A549 treated with dexamethasone at 1 μM for 4 hours (cell line): ENCODE data around the gene PEX11A. TPM values are rescaled to one million over a fixed set of nuclear protein-coding genes. Genes with fewer than 3 reads are reported as not detected.

Experiments used
- total RNA-seq: library from RNA; stranded (reverse); fragments of 200-300 nt; extraction: Qiagen RNA extraction; gene quantifications from 5 replicates; pipeline ENCODE4 v1.2.3, GENCODE V29; 2022

The PEX11A gene, protein sequence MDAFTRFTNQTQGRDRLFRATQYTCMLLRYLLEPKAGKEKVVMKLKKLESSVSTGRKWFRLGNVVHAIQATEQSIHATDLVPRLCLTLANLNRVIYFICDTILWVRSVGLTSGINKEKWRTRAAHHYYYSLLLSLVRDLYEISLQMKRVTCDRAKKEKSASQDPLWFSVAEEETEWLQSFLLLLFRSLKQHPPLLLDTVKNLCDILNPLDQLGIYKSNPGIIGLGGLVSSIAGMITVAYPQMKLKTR
- total RNA-seq, result 7.4 to 9.9 TPM (median 8.5 TPM) in 5 replicates

DNA sequence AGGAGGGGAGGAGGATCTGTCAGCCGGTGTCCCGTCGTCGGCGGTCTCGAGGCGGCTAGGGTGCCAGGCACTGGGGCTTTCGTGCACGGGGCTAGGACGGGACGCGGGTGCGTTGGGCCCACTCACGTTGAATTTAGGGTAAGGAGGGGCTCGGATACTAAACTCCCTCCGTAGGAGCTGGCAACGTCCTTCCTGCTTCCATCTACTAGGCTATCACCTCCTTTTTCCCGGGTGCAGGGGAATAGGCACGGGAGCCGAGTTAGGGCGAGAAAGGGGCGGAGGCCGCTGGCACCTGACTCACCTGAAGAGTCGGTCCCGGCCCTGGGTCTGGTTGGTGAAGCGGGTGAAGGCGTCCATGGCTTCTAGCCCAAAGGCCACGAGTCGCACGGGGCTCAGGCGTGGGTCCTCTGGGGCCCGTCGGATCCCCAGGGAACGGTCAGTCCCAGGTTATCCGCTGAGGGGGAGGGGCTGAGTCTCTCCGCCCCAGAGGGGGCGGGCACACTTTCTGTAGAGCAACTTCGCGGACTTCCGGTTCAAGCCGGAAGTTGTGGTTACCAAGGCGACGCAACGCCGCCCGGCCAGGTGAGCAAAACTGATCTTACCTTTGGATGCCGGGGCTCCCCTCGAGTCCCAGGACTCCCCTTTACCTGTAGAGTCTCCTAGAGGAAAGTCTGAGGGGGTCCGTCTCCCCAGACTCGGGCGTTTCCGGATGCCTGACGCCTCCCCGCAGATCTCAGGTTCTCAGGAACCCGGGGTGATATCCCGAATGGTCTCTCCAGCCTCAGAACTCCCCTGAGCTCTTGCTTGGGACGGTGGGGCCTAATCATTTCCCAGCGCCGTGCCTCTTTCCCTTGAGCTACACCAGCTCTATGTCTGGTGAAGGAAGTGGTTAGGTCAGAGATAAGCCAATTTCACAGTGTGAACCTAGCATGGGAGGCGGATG lies at the start of gene PEX11A, which contains the start of gene WDR93:
Gene PEX11A, minus strand, starts transcription at position 479 of the 943 bp plus-strand sequence. Its CDS starts 122 bp downstream, at position 357.
Gene WDR93, plus strand, starts transcription at position 536 of the 943 bp plus-strand sequence. CDS start 10,936 bp downstream, outside the sequence.

DNA sequence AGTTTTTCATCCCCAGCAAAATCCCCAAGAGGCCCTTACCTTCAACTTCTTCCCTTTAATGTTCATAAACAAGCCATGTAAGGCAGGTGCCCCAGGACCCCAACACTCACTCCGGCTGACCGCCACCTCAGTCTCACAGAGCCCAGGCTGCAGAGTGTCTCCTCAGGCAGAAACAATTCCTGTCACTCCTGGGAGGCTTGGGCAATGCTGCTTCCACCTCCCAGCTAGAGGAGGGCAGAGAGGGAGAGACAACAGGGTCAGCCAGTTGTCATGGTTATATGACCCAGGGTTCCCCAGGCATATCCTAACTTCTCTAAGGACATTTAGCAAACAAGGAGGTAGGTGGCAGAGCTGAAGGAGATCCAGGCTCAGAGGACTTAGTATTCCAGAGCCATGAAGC lies 11.3 kb downstream of the PEX11A start, which contains the start of gene PLIN1:
Gene PLIN1, minus strand, starts transcription at position 156 of the 400 bp plus-strand sequence. CDS start 1,878 bp downstream, outside the sequence.

DNA sequence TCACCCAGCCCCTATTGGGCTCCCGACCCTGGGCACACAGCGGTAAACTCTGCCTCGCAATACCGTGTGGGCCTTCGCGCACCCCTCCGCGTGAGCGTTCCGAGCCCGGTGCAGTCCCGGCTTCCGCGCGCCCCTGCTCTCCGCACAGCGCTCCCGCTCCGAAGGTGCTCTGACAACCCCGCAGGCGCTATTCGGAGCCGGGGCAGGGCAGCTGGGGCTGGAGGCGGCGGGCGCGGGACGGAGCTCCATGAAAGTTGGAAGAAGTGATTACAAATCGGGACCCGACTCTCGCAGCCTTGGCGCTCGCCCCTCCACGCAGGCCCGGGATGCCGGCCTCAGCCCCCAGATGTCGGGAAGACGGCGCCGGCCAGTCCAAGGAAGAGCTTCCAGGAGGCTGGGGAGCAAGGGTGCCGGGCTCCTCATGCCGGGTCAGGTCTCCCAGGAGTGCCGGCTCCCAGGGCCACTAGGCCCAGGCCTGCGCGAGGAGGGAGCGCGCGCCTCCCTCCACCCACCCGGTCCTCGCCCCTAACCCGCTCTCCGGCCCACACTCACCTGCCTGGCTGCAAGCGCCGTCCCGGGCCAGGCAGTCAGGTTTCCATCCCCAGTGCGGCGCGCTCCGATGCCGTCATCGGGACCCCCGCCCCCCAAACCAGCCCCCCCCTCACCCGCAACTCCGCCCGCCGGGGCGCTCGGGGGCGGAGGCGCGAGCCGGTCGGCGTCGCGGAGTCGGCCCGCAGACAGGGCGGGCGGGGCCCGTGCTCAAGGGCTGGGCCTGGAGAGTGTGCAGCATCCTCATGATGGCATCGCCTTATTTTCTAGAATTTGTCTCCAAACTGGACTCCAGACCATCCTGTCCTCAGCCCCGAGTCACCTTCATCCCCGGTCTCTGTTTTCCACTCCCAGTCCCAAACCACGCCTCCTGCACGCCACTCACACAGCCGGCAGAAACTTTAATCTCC lies 35.4 kb downstream of the PEX11A start, which contains the start of gene KIF7:
Gene KIF7, minus strand, starts transcription at position 621 of the 959 bp plus-strand sequence. CDS start 2,537 bp downstream, outside the sequence.

Other genes starting within 250 kb of the PEX11A start
- 37.0 to 51.0 TPM (median 39.6 TPM) in 5 replicates for gene RHCG, start 194.2 kb downstream of the PEX11A start, total RNA-seq
- gene TICRR, start 115.3 kb downstream of the PEX11A start, total RNA-seq, result 8.8 to 13.6 TPM (median 12.1 TPM) in 5 replicates
- gene KIF7, start 35.3 kb downstream of the PEX11A start, total RNA-seq, result 2.8 to 5.2 TPM (median 4.0 TPM) in 5 replicates
- 0.06 to 0.09 TPM (median 0.08 TPM) in 5 replicates for gene PLIN1, start 11.4 kb downstream of the PEX11A start, total RNA-seq
- 0.10 to 0.27 TPM (median 0.17 TPM) in 5 replicates for gene WDR93, start 57 bp upstream of the PEX11A start, total RNA-seq
- 1.7 to 6.0 TPM (median 4.4 TPM) in 5 replicates for gene MESP1, start 60.5 kb upstream of the PEX11A start, total RNA-seq
- gene MESP2, start 85.6 kb upstream of the PEX11A start, total RNA-seq, result 0.25 to 0.63 TPM (median 0.45 TPM) in 4 of 5 replicates, not detected in the other
- gene ANPEP, start 124.1 kb upstream of the PEX11A start, total RNA-seq, result 80.3 to 96.8 TPM (median 90.1 TPM) in 5 replicates
- gene AP3S2, start 203.2 kb upstream of the PEX11A start, total RNA-seq, result 42.3 to 67.9 TPM (median 47.0 TPM) in 5 replicates
- gene ARPIN, start 222.2 kb upstream of the PEX11A start, total RNA-seq, result 10.3 to 14.4 TPM (median 13.8 TPM) in 5 replicates